Amniotic stem cell (primary cell): Measurements from ENCODE around the gene SPCS3.
"Not testable (repeated sequence)": the region's sequence is repeated elsewhere in the genome, so short reads cannot be mapped to it uniquely, and the experiment has no call there.

Experiments used
- DNase-seq: peaks from one replicate; lab custom pipeline; 2025; lab: John Stamatoyannopoulos, UW

SPCS3 gene

GRCh38 chr4:176319704-176320339 is at the start of gene SPCS3:
Gene SPCS3, plus strand, starts transcription at chr4:176319966. Its CDS starts 111 bp downstream, at chr4:176320077.
- peak; percentile 94 for DNase-seq

GRCh38 chr4:176270669-176271068 is 49.1 kb upstream of the SPCS3 start:
- peak; percentile 98 for DNase-seq

GRCh38 chr4:176271749-176272148 is 48.0 kb upstream of the SPCS3 start:
- no peak for DNase-seq

GRCh38 chr4:176272799-176273198 is 47.0 kb upstream of the SPCS3 start:
- no peak for DNase-seq

GRCh38 chr4:176273736-176274135 is 46.0 kb upstream of the SPCS3 start:
- DNase-seq = no peak

GRCh38 chr4:176274441-176274840 is 45.3 kb upstream of the SPCS3 start:
- DNase-seq = peak; percentile 12

GRCh38 chr4:176276710-176277109 is 43.1 kb upstream of the SPCS3 start:
- no peak for DNase-seq

- DNase-seq = peak; percentile 51
Measured at GRCh38 chr4:176277162-176277904, 42.4 kb upstream of the SPCS3 start.

- DNase-seq = not testable (repeated sequence)
Measured at GRCh38 chr4:176279560-176279959, 40.2 kb upstream of the SPCS3 start.

- no peak for DNase-seq
Measured at GRCh38 chr4:176286728-176287127, 33.0 kb upstream of the SPCS3 start.

GRCh38 chr4:176287546-176287945 is 32.2 kb upstream of the SPCS3 start:
- no peak for DNase-seq

GRCh38 chr4:176288020-176288419 is 31.7 kb upstream of the SPCS3 start:
- no peak for DNase-seq

GRCh38 chr4:176289561-176289960 is 30.2 kb upstream of the SPCS3 start:
- DNase-seq = no peak

GRCh38 chr4:176290520-176290919 is 29.2 kb upstream of the SPCS3 start:
- no peak for DNase-seq

GRCh38 chr4:176291748-176292147 is 28.0 kb upstream of the SPCS3 start:
- DNase-seq = no peak

- DNase-seq = no peak
Measured at GRCh38 chr4:176292920-176293319, 26.8 kb upstream of the SPCS3 start.

- no peak for DNase-seq
Measured at GRCh38 chr4:176293660-176294059, 26.1 kb upstream of the SPCS3 start.

- DNase-seq = not testable (repeated sequence)
Measured at GRCh38 chr4:176295907-176296306, 23.9 kb upstream of the SPCS3 start.

- DNase-seq = no peak
Measured at GRCh38 chr4:176298664-176299063, 21.1 kb upstream of the SPCS3 start.

- DNase-seq = no peak
Measured at GRCh38 chr4:176300036-176300435, 19.7 kb upstream of the SPCS3 start.

- no peak for DNase-seq
Measured at GRCh38 chr4:176300565-176300964, 19.2 kb upstream of the SPCS3 start.

GRCh38 chr4:176302283-176303275 is 17.2 kb upstream of the SPCS3 start:
- peak; percentile 49 for DNase-seq
